Activated CD4-positive, alpha-beta T cell treated with anti-CD3 and anti-CD28 coated beads, Interleukin-10, Interleukin-2, amounts not matched to agents 100 ng/mL and 50 ng/mL, durations not matched to agents 16 hours and 8 hours (primary cell): ENCODE measurements around the gene CCDC171.
A peak's percentile ranks its signal among the peaks of the same experiment; 100 is the strongest.
"Not testable (repeated sequence)": the region's sequence is repeated elsewhere in the genome, so short reads cannot be mapped to it uniquely, and the experiment has no call there.

ENCODE experiments used
- DNase-seq: peaks from one replicate; pipeline ENCODE4 v3.0.0-alpha.2; 2020

The CCDC171 gene

DNA sequence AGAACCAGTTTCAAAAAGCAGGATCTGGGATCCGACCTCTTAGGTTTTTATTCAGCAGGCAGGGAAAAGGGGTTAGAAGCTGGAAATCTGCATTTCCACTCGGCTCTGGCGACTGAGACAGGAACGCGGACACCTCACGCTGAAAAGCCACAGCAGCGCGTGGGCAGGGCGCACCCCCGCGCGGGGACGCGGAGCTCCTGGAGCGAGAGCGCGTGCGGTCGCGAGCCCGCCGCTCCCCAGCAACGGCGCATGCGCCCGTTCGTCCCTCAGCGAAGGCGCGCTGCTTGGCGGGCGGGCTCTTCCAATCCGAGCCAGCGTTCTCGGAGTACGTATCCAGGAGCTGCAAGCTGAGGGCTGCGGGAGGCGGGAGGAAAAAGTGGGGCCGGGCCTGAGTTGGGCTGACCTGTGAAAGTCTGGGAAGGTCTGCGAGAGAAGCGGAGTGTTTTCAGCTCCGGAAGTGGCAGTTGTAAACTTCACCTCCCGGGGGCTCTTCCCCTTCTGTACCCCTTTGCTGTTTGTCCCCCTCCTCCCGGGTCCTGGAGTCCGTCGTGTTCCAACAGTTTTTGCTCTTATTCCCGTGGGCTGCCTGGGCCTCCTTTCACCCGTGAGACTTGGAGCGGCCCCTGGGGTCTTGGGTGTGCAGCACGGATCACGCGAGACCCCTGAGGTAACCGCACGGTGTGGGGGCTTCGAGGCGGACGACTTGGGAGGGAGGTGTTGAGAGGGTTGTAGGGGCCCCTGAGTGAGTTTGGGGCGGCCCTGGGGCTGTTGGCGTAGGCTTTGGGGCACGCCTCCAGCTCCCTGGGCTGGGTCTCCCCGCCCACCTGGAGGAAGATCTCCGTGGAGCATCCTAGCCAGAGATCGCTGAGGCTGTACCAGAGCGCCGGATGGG, at the start of gene CCDC171:
TSS of gene CCDC171 (plus strand) at position 408 of the 892 bp plus-strand sequence. CDS start 11,046 bp downstream, outside the sequence.
- peak; percentile 94 for DNase-seq

- no peak for DNase-seq
Measured at GRCh38 chr9:15505921-15506320, 46.9 kb upstream of the CCDC171 start.

- DNase-seq: peak; percentile 75
Measured at GRCh38 chr9:15509931-15510788, 42.7 kb upstream of the CCDC171 start.

- peak; percentile 92 for DNase-seq
Measured at GRCh38 chr9:15510789-15511575, 41.9 kb upstream of the CCDC171 start, which contains the start of gene PSIP1. Gene PSIP1 (minus strand): TSS chr9:15510970. CDS start chr9:15510188, 782 bp downstream.

- DNase-seq: peak; percentile 11
Measured at GRCh38 chr9:15512204-15512603, 40.6 kb upstream of the CCDC171 start.

GRCh38 chr9:15512889-15513288, 40.0 kb upstream of the CCDC171 start:
- no peak for DNase-seq

GRCh38 chr9:15513335-15513734, 39.5 kb upstream of the CCDC171 start:
- DNase-seq: peak; percentile 12

DNA sequence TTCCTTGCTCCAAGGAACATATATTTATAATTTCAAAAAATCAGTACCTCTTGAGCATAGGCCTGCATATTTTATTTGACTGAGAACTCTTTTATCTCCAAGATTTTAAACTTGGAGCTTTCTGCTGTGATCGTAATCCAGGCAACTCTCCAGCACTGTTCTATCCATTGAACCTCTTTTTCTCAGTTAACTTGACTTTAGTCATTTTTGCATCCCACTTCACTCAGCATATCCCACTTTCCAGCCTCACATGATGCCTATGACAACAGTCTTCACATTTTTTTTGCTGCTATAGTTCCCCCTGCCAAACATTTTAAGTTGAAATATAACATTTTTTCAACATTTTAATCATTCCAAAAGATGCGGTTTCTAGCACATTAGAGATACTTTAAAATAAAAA, 33.0 kb upstream of the CCDC171 start:
- no peak for DNase-seq

GRCh38 chr9:15521254-15521653, 31.6 kb upstream of the CCDC171 start:
- no peak for DNase-seq

DNA sequence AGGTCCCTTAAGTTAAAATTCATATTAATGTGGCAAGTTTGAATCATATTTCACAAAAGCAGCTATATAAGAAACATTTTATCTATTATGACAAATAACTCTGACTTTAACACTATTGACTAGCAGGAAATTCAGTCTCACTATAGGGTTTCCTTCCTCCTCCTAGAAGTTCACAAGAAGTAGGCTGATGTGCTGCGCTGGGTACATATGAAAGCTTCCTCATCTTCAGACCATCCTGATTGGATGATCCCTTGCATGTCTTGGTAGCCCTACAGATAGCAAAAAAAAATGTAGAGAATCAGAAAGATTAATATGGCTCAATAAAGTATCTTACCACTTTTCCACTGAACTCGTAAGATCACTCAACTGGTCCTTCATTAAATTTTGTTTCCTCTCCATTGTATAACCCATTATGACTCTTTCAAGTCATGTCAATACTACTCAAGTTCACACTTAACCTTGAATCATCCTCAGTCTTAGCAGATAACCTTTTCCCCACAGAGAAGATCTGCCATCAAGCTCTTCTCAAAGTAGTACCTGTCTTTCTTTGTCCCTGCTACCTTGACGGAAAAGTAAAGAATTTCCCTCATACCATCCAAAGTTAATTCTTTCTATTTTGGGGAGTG, 30.6 kb upstream of the CCDC171 start:
- DNase-seq: no peak

DNA sequence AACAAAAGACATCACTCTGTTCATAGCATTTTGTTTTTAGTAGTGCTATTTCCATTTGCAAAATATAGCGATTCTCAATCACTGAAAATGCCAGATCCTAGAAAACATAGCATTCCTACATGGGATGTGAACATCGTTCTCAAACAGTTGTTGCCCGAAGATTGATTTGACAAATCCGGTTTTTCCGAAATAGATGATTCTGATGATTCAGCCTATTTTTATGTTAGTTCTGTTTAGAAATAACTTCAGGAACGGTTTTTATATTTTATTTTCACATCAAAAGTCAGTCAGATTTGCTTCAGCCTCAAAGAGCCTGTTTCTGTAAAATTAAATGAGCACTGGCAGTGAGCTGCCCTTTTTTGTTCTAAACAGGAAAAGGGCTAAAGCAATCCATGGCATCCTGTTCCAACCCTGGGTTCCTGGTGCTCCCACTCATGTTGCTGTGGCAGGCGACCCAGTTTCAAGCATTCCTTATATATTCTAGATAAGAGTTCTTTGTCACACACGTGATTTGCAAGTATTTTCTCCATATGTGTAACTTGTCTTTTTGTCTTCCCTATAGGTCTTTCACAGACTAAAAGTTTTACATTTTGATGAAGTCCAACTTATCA, 27.9 kb upstream of the CCDC171 start:
- no peak for DNase-seq

DNA sequence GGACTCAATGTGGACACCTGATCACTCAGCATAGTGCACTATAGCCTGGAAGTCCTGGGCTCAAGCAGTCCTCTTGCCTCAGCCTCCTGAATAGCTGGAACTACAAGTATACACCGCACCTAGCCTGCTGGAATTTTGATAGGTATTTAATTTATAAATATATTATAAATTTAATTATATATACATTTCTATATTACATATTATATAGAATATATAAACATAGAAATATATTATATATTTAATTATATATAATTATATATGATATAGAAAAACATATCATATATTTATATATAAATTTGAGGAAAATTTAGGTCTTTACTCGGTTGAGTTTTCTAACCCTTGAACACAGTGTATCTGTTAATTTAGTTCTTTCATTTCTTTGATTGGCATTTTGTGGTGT, 26.9 kb upstream of the CCDC171 start:
- DNase-seq: no peak

GRCh38 chr9:15527035-15527434, 25.8 kb upstream of the CCDC171 start:
- not testable (repeated sequence) for DNase-seq

DNA sequence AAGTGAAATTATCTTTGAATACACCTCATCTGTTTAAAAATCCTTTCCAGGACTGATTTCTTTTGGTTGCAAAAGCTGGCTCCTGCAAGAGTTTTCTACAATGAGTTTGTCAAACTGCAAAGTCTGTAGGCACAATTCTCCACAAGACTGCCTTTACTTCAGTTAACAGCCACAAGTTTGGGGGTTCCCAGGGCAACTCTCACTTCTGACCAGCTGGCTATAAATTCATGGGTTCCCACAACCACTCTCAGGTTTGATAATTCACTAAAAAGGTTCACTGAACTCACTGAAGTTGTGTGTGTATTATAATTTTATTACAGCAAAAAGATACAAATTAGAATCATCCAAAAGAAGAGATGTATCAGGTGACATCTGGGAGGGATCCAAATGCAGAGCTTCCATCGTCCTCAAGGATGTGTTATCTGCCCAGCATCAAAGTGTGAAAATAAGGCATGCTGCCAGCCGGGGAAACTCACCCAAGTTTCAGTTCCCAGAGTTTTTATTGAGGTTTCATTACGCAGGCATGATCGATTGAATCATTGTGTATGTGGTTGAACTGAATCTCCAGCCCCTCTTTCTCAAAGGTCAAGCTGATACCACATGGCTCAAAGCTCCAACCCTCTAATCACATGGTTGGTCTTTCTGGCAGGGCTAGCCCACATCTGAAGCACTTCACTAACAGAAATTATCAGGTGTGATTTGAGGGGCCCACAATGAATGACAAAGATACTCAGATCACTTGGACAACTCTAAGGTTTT, 23.1 kb upstream of the CCDC171 start:
- no peak for DNase-seq

DNA sequence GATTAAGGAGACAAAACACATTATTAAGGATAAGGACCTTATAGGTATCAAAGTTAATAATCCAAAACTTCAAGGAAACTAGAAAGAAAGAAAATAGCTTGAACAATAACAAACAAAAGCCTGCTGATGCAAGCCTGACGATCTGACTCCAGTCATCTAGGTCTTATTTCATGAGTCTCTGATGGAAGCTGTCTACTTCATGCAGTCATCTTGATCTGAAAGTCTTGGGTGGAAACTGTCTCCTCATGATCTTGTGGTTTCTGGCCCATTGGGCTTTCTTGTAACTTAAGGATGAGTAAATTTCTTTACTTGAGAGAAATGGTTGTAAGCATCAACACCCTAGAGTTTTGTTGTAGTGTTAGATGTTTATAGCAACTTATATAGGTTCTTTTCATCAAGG, 21.5 kb upstream of the CCDC171 start:
- peak; percentile 28 for DNase-seq

DNA sequence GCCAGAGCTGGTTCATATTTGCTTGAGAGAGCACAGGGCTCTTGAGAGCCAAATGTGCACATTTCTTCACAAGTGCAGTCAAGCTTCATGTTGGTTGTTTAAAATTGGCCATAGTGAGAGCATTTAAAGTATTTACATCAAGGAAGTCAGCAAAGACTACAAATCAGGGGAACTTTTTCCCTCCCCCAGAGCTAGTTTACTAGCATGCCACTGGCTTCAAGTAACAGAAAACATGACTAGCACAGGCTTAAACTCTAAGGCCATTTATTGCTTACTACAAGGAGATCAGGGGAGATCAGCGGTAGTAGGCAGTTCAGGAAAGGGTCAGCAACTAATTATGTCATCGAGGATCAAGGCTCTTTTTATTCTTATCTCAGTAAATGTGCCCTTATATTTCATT, 11.0 kb upstream of the CCDC171 start:
- no peak for DNase-seq

DNA sequence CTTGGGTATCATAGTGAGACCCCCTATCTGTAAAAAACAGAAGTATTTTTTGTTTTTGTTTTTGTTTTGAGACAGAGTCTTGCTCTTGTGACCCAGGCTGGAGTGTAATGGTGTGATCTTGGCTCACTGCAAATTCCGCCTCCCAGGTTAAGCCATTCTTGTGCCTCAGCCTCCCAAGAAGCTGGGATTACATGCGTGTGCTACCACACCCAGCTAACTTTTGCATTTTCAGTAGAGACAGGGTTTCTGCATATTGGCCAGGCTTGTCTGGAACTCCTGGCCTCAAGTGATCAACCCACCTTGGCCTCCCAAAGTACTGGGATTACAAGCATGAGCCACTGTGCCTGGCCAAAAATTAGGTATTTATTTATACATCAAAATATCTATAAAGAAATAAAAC, 10.2 kb upstream of the CCDC171 start:
- DNase-seq: no peak

DNA sequence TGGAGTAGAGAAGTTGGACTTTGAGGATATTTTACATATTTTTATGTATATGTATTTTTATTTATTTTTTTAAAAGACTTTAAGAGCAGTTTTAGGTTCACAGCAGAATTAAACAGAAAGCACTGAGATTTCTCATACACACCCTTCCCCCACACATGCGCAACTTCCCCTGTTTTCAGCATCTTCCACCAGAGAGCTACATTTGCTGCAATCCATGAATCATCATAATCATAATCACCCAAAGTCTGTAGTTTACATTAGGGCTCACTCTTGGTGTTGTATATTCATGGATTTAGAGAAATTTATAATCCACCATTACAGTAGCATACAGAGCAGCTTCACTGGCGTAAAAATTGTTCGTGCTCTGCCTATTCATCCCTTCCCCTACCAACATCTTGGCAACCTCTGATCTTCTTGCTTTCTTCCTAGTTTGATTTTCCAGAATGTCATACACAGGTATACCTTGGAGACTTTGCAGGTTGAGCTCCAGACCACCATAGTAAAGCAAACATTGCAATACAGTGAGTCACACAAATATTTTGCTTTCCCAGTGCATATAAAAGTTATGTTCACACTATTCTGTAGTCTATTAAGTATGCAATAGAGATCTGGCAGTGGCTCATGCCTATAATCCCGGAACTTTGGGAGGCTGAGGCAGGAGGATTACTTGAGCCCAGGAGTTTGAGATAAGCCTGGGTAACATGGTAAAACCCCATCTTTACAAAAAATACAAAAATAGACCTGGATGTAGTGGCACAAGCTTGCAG, 9.6 kb upstream of the CCDC171 start:
- no peak for DNase-seq

- no peak for DNase-seq
Measured at GRCh38 chr9:15549611-15550010, 3.2 kb upstream of the CCDC171 start.

- no peak for DNase-seq
Measured at GRCh38 chr9:15553528-15553898, 670 bp downstream of the CCDC171 start.
